Measurements from ENCODE around the gene ELMOD1.

DNA sequence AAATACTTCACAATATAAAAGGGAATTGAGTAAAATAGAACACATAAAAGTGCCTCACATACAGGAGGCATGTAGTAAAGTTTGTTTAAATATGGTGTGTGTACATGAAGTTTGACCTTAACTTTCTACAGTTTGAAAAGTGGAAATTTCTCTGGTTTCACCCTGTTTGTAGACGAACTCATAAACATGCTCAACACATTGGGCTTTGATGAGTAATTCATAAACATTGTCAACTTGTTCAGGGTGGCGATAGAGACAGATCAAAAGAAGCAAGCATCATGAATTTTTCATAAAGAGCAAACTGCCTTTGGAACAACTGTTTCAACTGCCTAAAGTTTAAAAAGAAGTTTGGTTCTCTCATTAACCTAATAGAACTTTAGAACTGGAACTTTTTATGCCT lies 111.8 kb downstream of the ELMOD1 start:
- TF ChIP-seq CTCF (IDR thresholded peaks at IDR 0.05 in 4 of 5, conservative IDR thresholded peaks at IDR 0.05 in 1 of 5) (no peak), POLR2A (IDR thresholded peaks at IDR 0.05) (no peak)

Measured in gastrocnemius medialis (tissue), 4 donors.